Embryonic facial prominence (tissue), 1 donor: ENCODE results near the gene SPRR1B.
"Not testable (repeated sequence)": the region's sequence is repeated elsewhere in the genome, so short reads cannot be mapped to it uniquely, and the experiment has no call there.

Experiments
- DNase-seq: peaks from one replicate; pipeline ENCODE4 v3.0.0-alpha.2; 2016; ENCODE audit errors: extremely low spot score

SPRR1B gene, protein sequence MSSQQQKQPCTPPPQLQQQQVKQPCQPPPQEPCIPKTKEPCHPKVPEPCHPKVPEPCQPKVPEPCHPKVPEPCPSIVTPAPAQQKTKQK

DNA sequence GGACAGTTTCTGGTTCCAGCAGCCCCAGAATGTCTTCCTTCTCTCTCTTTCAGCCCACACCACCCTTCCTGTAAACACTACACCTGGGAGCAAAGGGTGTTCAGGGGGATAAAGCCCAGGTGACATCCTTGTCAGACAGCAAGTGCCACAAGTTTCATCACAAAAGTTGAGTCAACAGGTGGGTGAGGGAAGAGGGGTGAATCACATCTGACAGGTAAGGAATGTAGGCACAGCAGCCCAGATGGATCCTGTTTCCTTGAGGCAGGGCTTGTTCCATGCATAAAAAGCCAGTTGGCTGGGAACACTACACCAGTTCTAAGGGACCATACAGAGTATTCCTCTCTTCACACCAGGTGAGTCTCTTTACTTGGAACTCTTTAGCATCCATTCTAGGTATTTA lies at the start of gene SPRR1B:
TSS of gene SPRR1B (plus strand) at position 309 of the 400 bp plus-strand sequence. CDS start 1,143 bp downstream, outside the sequence.
- no peak for DNase-seq

DNA sequence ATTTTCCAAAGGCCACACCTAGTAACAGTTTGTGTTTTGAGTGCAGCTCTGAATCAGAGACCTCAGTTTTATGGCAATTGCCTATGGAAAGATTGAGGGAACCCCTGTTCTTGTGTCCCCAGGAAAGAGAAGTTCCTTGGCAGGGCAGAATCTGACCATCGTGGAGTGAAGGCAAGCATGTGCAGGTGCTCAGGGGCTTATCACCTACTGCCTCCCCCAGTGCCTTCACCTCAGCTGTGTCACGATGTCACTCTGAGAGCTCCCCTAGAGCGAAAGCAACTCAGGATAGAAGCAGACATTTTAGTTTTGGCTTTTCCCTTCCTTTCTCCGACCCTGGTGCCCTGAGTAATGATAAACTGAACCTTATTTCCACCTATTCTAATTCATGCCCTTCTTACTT lies 48.9 kb upstream of the SPRR1B start:
- no peak for DNase-seq

DNA sequence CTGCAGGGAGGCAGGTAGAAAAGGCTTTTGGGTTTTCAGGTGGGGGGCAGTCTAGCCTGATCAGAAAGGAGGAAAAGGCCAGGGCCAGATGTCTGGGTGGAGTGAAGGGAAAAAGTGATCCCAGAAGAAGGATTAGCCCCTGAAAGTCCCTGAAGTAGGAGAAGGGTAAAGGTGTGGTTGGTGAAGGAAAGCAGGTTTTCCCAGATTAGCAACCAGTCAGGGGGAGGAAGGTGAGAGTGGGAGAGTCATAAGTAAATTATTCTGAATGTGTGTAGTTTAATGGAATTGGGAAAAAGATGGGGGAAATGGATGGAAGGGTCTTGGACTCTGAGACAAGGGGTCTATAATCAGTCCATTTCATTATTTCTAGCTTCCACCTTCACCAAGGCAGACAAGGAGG lies 47.8 kb upstream of the SPRR1B start:
- no peak for DNase-seq

DNA sequence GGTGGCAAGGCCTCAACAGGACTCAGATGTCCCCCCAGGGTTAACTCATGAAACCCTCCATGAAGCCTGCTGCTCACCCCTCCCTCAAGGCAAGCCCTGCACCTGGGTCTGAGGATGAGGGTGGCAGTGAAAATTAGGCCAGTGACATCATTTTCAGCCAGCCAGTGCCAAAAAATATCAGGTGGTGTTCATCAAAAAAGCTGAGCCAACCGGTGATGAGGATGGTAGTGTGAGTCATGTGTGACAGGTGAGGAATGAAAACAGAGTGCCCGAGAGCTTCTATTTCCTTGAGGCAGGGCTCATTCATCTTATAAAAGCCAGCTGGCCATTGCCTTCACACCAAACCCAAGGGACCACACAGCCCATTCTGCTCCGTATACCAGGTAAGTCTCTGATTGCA lies 47.3 kb upstream of the SPRR1B start, which contains the start of gene SPRR1A:
TSS of gene SPRR1A (plus strand) at position 339 of the 400 bp plus-strand sequence. CDS start 1,150 bp downstream, outside the sequence.
- DNase-seq: no peak

DNA sequence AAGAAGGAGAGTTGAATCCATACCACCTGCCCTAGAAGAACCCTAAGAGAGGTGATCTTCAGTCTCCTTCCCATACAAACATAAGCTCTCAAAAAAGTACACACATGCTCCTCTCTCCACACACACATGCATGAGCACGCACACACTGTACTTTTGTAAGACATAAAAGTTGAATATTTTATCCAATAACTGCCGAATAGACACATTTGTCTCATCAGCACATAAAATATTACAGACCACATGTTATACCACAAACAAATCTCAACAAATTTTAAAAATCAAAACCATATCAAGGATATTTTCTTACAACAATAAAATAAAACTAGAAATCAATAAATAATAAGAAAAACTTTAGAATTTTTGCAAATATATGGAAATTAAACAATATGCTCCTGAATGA lies 44.4 kb upstream of the SPRR1B start:
- DNase-seq: no peak

DNA sequence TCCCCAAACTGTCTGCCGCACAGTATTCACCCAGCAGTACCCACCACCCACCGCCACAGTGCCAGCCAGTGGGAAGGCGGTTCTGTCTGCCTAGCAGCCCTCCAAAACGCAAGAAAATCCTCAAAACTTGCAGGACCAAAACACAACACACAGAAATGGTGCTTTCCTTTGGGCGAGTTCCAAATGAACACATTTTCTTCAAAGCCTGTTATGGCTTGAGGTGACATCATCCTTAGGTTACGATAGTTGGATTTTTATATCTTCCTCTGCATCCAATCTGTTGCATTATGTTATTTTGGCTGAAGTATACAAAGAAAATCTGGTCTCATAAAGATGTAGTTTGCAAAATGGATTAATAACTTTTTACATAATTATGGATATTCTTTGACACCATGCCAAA lies 37.8 kb upstream of the SPRR1B start:
- DNase-seq: no peak

DNA sequence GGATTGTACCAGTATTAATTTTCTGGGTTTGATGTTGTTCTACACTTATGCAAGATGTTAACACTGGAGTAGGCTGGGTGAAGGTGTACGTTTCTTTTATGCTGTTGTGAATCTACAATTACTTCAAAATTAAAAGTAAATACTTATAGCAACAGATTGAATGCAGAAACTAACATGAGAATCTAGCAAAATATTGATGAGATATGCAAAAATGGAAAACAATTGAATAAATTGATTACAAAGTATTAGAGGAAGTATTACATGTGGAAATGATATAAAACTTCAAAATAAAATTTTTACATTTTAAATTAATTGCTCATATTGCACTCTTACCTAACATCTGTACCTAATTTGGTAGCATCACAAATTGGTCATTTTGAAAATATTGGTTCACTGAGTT lies 35.2 kb upstream of the SPRR1B start:
- no peak for DNase-seq

DNA sequence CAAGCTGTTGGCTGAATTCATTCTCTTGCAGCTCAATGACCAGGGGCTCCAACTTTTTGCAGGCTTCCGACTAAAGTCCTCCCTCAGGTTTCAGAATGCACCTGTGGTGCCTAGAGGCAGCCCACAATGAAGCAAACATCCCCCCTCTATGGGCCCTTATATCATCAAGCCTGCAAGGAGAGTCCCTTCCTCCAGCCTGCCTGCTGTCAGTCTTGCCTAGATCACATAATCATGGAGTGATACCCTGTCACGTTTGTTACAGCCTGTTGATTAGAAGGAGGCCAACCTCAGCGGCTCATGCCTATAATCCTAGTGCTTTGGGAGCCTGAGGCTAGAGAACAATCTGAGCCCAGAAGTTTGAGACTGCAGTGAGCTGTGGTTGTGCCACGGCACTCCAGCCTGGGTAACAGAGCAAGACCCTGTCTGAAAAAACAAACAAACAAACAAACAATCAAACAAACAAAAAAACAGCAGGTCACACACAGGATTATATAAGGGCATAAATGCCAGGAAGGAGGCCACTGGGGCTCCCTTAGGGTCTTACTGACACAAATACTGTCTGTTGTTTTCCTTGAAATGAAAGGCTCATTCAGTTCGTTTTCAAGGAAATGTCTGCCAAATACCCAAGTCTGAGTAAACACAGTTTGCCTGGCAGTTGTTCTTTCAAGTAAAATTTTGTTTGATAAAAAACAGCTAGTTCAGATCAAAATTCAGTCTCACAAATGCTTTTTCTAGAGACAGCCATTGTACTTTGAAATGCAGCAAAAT lies 34.2 kb upstream of the SPRR1B start:
- DNase-seq: no peak

DNA sequence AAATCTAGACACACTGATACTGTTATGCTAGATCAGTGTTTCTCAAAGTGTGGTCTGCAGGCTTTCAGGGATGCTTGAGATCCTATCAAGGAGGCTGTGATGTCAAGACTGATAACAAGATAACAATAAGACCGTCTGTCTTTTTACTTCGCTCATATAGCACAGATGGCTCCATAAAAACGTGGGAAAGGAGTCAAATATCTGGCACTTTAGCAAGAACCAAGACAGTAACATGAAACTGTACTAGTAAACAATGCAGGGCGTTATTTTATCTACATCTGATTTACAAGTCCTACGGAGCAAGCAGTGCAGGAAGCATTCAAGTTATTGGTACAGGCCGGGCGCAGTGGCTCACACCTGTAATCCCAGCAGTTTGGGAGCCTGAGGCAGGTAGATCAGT lies 33.1 kb upstream of the SPRR1B start:
- no peak for DNase-seq

DNA sequence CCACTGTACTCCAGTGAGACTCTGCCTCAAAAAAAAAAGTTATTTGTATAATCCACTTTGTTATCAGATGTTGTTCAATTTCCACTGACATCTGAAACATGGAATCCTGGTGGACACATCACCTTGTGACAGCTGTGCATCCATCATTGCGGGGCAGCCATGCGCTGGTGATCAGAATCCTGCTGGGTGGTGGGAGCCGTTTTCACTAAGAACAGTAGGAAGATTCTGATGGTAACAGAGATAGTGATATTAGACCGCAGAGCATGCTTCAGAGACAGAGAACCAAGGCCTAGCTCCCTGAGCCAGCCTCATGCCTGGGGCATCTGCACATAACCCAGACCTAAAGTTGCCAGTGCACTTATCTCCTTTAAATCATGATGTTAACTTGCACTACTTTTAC lies 32.5 kb upstream of the SPRR1B start:
- DNase-seq: no peak

DNA sequence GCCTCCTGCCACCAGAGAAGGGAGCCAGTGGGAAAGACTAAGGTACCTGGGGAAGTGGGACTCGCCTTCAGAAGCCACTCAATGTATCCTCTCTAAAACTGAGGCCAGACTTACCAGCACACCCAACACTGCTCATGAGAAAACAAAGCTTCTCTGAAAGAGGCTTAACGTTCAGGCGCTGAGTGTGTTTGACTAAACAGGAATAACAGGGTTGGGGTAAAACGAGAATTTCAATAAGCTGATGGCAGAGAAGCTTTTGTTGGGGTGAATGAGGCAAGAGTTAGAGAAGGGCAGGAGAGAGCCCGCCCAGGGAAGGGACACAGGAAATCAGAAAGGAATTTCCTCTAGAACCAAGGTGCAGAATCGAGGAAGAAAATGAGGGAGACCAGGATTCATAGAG lies 31.2 kb upstream of the SPRR1B start:
- DNase-seq: no peak

DNA sequence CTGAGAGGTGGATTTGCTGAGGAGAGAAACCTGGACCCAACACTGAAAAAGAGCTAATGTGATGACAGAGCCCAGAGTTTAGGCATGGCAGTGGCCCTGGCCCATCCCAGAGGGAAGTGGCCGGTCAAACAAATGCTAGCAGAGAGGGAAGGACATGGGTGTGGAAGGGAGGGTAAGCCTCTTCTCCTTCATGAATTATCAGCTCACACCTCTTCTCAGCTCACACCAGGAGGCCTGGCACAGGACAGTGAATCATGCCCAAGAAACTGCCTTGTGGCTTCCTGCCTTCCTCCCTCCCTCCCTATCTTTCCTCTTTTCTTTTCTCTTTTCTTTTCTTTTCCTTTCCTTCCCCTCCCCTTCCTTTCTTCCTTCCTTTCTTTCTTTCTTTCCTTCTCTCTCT lies 30.7 kb upstream of the SPRR1B start:
- no peak for DNase-seq

DNA sequence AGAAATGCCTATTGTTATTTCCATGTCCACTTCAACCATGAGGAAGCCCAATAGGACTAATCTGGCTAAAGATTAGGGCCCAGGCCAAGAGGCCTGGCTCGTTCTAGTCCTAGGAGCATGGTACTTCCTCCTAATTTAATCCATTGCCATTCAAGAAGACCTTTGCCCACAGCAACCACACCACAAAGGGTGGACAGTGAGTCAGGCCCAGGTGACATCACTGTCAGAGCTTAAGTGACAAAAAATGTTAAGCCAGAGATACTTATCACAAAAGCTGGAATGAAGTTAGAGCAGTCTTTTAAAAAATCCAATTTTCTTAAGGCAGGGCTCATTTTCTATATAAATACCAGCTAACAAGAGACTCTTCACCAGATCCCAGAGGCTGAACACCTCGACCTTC lies 29.6 kb upstream of the SPRR1B start, which contains the start of gene SPRR3:
TSS of gene SPRR3 (plus strand) at position 368 of the 400 bp plus-strand sequence. CDS start 1,272 bp downstream, outside the sequence.
- no peak for DNase-seq

DNA sequence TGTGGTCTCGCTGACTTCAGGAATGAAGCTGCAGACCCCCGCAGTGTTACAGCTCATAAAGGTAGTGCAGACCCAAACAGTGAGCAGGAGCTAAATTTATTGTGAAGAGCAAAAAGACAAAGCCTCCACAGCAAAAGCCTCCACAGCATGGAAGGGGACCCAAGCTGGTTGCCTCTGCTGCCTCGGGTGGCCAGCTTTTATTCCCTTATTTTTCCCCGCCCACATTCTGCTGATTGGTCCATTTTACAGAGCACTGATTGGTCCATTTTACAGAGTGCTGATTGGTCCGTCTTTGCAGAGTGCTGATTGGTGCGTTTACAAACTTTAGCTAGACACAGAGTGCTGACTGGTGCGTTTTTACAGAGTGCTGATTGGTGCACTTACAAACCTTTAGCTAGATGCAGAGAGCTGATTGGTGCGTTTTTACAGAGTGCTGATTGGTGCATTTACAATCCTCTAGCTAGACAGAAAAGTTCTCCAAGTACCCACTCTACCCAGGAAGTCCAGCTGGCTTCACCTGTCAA lies 19.7 kb upstream of the SPRR1B start:
- not testable (repeated sequence) for DNase-seq

DNA sequence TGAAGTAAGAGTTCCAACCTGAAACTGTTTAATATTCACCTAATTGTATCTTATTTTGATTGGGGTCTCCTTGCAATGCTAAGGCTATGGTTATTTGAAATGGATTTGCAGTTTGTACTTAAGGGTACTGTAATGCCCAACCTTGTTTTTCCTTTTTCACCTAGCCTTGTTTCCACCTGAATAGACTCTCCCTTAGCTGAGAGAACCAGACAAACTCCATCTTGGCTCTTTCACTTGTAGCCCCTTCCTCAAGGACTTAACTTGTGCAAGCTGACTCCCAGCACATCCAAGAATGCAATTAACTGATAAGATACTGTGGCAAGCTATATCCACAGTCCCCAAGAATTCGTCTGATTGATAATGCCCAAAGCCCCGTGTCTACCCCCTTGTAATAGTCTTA lies 9.2 kb upstream of the SPRR1B start:
- not testable (repeated sequence) for DNase-seq

DNA sequence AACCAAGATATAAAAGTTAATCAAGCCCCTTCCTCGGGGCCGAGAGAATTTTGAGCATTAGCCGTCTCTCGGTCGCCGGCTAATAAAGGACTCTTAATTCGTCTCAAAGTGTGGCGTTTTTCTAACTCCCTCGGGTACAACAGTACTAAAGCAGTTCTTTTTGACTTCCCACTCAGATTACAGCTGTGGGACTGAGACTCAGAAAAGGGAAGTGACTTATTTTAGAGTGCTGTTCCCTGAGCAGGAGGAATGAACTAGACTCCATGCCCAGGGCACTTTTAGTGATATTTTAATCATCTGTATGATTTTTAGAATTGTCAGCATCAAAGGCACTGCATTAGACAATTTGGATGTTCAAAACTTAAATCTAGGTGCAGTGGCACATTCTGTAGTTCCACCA lies 8.7 kb upstream of the SPRR1B start:
- not testable (repeated sequence) for DNase-seq

DNA sequence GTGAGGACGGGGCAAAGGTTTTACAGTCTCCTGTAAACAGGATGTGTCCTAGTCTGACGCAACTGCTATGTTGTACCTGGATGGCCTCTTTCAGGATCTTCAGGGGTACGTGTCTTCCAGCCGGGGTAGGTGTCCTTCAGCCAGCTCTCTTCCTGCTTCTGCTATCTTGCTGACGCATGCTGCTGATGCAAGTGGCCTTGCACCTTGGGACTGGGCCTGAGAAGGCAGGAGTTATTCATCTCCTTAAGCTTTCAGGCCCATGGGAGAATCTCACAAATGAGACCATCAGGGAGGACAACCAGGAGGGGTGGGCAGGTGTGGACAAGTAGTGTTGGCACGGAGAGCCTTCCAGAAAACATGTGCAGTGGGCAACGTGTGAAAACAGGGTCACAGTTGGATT lies 7.9 kb upstream of the SPRR1B start:
- DNase-seq: no peak

DNA sequence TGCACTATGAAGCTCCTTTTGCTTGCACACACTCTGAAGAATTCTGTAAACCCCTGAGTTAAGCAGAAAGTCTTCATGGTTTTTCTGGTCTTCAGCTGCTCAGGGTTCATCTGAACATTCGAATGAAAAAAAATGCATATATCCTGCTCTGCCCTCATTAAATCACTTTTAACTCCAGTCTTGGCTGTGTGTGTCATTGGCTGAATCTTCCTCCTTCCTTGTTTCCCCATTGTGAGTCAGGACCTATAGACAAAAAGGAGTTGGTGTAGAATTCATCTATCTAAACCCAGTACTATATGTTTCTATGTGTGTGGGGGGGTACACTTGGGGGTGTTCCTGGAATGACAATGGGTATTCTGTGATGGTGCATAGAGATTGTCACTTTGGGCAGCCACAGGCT lies 6.6 kb upstream of the SPRR1B start:
- no peak for DNase-seq

DNA sequence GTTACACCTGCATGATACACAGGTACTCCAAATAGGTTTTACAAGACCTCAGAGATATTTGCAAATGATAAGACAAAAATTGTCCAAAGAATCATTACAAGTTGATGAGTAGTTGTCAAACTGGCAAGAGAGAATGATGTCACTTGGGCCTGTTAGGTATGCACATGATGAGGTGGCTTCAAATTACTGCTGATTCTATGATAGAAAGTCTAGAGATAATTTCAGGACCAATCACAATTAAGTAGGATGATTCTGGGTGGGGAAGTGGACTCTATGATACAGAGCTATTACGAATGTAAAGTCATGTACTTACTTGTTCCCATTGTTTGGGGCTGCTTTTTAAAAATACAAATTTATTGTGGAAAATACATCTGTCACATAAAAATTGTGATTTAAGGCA lies 5.2 kb upstream of the SPRR1B start:
- DNase-seq: no peak

DNA sequence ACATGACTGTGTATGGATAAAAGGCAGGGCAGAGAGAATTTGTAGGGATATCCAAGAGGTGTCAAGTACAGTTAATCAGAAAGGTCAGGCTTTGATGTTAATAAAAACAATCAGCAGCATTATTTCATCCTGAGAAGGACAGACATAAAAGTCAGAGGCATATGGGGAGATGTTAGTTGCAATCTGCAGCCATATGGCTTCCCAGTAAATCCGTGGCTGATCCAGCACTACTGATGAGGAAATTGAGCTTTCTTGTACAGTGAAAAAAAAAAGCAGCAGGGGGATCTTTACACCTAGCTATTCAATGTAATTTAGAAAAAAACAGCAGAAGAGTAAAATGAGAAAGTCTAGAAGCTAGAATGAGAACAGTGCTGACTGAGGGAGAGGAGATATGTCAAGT lies 2.2 kb upstream of the SPRR1B start:
- no peak for DNase-seq

DNA sequence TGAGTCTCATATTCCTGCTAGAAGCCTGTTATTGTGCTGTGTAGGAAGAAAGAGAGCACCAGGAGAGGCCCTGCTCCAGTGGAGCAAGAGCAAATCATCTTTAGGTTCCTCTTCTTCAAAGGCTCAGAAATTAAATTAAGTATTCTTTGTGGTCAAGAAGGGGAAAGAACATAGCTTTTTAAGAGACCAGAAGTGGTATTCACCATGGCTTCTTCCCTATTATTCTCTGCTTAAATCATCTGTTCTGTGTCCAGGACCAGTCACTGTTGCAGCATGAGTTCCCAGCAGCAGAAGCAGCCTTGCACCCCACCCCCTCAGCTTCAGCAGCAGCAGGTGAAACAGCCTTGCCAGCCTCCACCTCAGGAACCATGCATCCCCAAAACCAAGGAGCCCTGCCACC lies 1.1 kb downstream of the SPRR1B start:
- no peak for DNase-seq

DNA sequence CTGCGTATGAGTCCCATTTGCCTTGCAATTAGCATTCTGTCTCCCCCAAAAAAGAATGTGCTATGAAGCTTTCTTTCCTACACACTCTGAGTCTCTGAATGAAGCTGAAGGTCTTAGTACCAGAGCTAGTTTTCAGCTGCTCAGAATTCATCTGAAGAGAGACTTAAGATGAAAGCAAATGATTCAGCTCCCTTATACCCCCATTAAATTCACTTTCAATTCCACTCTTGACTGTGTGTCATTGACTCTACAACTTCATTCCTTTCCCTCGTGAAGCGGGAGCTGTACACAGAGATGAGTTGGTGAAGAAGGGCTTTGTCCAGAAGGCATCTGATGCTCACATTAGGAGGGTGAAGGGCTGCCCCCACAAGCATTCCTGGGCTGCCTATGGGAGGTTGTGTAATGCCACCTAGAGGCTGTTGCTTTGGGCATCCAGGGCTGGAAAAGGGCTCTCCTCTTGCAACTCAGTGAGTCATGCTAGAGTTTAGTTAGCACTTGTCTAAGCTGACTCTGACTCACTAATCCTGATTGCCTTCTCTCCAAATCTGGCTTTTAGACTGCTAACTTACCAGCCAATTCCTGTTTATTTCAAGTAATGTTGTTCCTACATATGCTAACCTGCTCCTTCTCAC lies 1.8 kb downstream of the SPRR1B start:
- DNase-seq: no peak

DNA sequence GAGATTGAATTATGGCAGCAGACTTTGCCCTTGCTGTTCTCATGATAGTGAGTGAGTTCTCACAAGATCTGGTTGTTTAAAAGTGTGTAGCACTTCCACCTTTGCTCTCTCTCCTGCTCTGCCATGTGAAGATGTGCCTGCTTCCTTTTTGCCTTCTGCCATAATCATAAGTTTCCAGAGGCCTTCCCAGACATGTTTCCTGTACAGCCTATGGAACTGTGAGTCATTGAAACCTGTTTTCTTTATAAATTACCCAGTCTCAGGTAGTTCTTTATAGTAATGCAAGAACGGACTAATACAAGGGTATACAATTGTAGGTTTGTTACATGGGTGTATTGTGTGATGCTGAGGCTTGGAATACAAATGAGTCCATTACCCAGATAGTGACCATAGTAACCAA lies 4.2 kb downstream of the SPRR1B start:
- no peak for DNase-seq
